Activated CD4-positive, alpha-beta T cell treated with anti-CD3 and anti-CD28 coated beads for 4 hours (primary cell): Measurements from ENCODE around the gene TRIM51.
"Not testable (repeated sequence)": the region's sequence is repeated elsewhere in the genome, so short reads cannot be mapped to it uniquely, and the experiment has no call there.

Experiments used
- DNase-seq, 2 donors: peaks; one replicate each; pipeline ENCODE4 v3.0.0-alpha.2; 2020

The TRIM51 gene

GRCh38 chr11:55882997-55883396, at the start of gene TRIM51:
Gene TRIM51 (plus strand): TSS chr11:55883297. CDS start chr11:55885429, 2,132 bp downstream.
- not testable (repeated sequence) for DNase-seq

- no peak for DNase-seq
These were observed 44.6 kb upstream of the TRIM51 start, which contains the start of gene OR5D16 for GRCh38 chr11:55838452-55838851. Gene OR5D16 (plus strand): TSS chr11:55838752. CDS start chr11:55838752, 0 bp downstream.

GRCh38 chr11:55847453-55847852, 35.6 kb upstream of the TRIM51 start:
- no peak for DNase-seq

GRCh38 chr11:55849037-55849436, 34.1 kb upstream of the TRIM51 start:
- DNase-seq, result no peak

- DNase-seq, result no peak
These were observed 31.0 kb upstream of the TRIM51 start for GRCh38 chr11:55852141-55852540.

- DNase-seq, result no peak
These were observed 28.4 kb upstream of the TRIM51 start for GRCh38 chr11:55854704-55855103.

- DNase-seq, result not testable (repeated sequence)
These were observed 15.7 kb upstream of the TRIM51 start for GRCh38 chr11:55867354-55867753.

GRCh38 chr11:55872731-55873130, 10.4 kb upstream of the TRIM51 start:
- not testable (repeated sequence) for DNase-seq

- DNase-seq, result not testable (repeated sequence)
These were observed 10.0 kb upstream of the TRIM51 start for GRCh38 chr11:55873146-55873545.

- DNase-seq, result not testable (repeated sequence)
These were observed 1.9 kb downstream of the TRIM51 start for GRCh38 chr11:55884995-55885394.

GRCh38 chr11:55885481-55885880, 2.4 kb downstream of the TRIM51 start:
- DNase-seq, result not testable (repeated sequence)

- no peak for DNase-seq
These were observed 12.1 kb downstream of the TRIM51 start for GRCh38 chr11:55895216-55895615.

GRCh38 chr11:55902308-55902707, 19.2 kb downstream of the TRIM51 start:
- no peak for DNase-seq

- DNase-seq, result no peak
These were observed 31.4 kb downstream of the TRIM51 start, which contains the start of gene OR5W2 for GRCh38 chr11:55914482-55914881. Gene OR5W2 (minus strand): TSS chr11:55914582. CDS start chr11:55914582, 0 bp downstream.

- no peak for DNase-seq
These were observed 37.4 kb downstream of the TRIM51 start for GRCh38 chr11:55920537-55920936.

GRCh38 chr11:55936300-55936699, 53.2 kb downstream of the TRIM51 start, which contains the start of gene OR5I1:
Gene OR5I1 (minus strand): TSS chr11:55936400. CDS start chr11:55936400, 0 bp downstream.
- DNase-seq, result no peak
